ENCODE data around the gene PDZK1IP1. TPM values are rescaled to one million over a fixed set of nuclear protein-coding genes. Genes with fewer than 3 reads are reported as not detected.

Gene PDZK1IP1
- total and polyA plus RNA-seq, 2 of the 4 experiments (the other 2 are of a cell fraction), result not detected

DNA sequence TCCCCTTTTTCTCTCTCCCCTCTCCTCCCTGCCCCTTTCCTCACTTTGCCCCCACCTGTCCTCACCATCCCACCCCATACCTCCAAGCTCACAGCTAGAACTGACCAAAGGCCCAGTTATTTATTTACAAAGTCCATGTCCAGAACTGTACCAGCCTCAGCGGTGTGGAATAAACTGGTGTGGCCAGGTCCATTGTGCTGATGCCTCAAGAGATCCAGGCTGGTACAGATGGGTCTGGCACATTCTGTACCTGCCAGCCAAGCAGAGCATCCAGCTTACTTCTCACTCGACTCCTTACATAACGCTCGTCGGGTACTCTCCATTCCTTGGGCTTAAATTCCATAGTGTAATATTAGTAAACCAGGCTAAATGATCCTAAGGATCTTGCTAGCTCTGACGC, 11.8 kb downstream of the PDZK1IP1 start:
- Histone ChIP-seq H2BK20ac (ENCODE audit: low read depth, low read length) (no peak overlapping the region), H3K9ac (ENCODE audit: low read depth, low read length) (no peak overlapping the region), H4K5ac (ENCODE audit: low read depth, low read length) (no peak overlapping the region), H3K36me3 (ENCODE audit: control insufficient read depth, insufficient read depth, low read length) (no peaks in the 10 kb centered on the region), H3K23ac (ENCODE audit: low read depth, low read length) (no peak overlapping the region), H2AK9ac (replicated peaks; ENCODE audit: low read depth, low read length, poor library complexity) (no peak overlapping the region), H2BK5ac (ENCODE audit: low read depth, low read length, poor library complexity, severe bottlenecking) (no peak overlapping the region), H3K9me1 (ENCODE audit: insufficient read depth, low read length) (no peaks in the 10 kb centered on the region), H3K56ac (ENCODE audit: extremely low read depth, insufficient read depth, low read length) (no peak overlapping the region), H3K4me2 (ENCODE audit: low read depth, low read length) (no peak overlapping the region), H3K4me3 (ENCODE audit: insufficient read depth, low read depth, low read length) (no peak overlapping the region), H4K8ac (ENCODE audit: low read depth in 2 of 2, low read length in 2 of 2) (peak overlapping the region in 1 of 2 experiments; percentile 91; a peak in 1 of 4 replicates), H3K27ac (ENCODE audit: insufficient read depth, low read length) (no peak overlapping the region), H3K79me1 (ENCODE audit: low read depth in 1 of 2, low read length in 2 of 2) (no peaks in the 10 kb centered on the region), H2BK120ac (ENCODE audit: low read depth, low read length) (no peak overlapping the region), H4K91ac (ENCODE audit: insufficient read depth, low read depth, low read length) (no peak overlapping the region), H3K9me3 (ENCODE audit: control insufficient read depth, insufficient read depth, low read length) (no peaks in the 10 kb centered on the region), H2BK15ac (ENCODE audit: low read depth, low read length) (no peak overlapping the region), H3K18ac (ENCODE audit: low read depth, low read length) (no peak overlapping the region), H3K4me1 (ENCODE audit: control insufficient read depth, insufficient read depth, low read length) (no peaks in the 10 kb centered on the region), H2AFZ (replicated peaks; ENCODE audit: low read length, poor library complexity) (no peak overlapping the region), H3K27me3 (ENCODE audit: control insufficient read depth, insufficient read depth, low read length) (no peaks in the 10 kb centered on the region; the same call in 1 of the 2 replicates), H2AK5ac (ENCODE audit: low read depth, low read length) (no peak overlapping the region), H3K4ac (ENCODE audit: low read depth, low read length) (no peak overlapping the region), H4K20me1 (ENCODE audit: insufficient read depth, low read length) (no peaks in the 10 kb centered on the region), H3K14ac (replicated peaks; ENCODE audit: low read depth, low read length) (no peak overlapping the region)
- ChIA-PET CTCF (interaction anchor here (1.2 kb wide), 1 partner anchor 548 kb away, joined by 3 read pairs; no protein-coding TSS in a partner anchor), POLR2A (ENCODE audit: unreplicated experiment) (no interaction called here)
- BruUV-seq (replicated peaks), result no TSS peak
- intact Hi-C loops (cut with micrococcal nuclease), result loop anchor here (5.0 to 10.0 kb wide), 5 partner anchors 154 to 1317 kb away; partner anchors contain the start of gene CMPK1
- no CpG with 5 or more reads among the region's 6 CpGs for WGBS, 2 experiments (ENCODE audit: extremely low coverage in 2 of 2, insufficient read length in 1 of 2)
- TF ChIP-seq, protein P1, sequence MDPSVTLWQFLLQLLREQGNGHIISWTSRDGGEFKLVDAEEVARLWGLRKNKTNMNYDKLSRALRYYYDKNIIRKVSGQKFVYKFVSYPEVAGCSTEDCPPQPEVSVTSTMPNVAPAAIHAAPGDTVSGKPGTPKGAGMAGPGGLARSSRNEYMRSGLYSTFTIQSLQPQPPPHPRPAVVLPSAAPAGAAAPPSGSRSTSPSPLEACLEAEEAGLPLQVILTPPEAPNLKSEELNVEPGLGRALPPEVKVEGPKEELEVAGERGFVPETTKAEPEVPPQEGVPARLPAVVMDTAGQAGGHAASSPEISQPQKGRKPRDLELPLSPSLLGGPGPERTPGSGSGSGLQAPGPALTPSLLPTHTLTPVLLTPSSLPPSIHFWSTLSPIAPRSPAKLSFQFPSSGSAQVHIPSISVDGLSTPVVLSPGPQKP (IDR thresholded peaks at IDR 0.05; ENCODE audit: borderline replicate concordance, low read depth, low read length), result no peak
- TF ChIP-seq CEBPB (IDR thresholded peaks at IDR 0.05; ENCODE audit: low read depth, low read length) (no peak), MAFK (IDR thresholded peaks at IDR 0.05; ENCODE audit: low read depth, low read length) (no peak), POLR2A (IDR thresholded peaks at IDR 0.05; ENCODE audit: low read depth, low read length) (no peak), SMC3 (IDR thresholded peaks at IDR 0.05; ENCODE audit: low read depth, low read length) (no peak), RFX5 (IDR thresholded peaks at IDR 0.05; ENCODE audit: low read depth, low read length) (no peak), MAZ (IDR thresholded peaks at IDR 0.05; ENCODE audit: borderline replicate concordance, low read depth, low read length) (no peak), MXI1 (IDR thresholded peaks at IDR 0.05; ENCODE audit: borderline replicate concordance, low read depth, low read length) (no peak), RAD21 (IDR thresholded peaks at IDR 0.05; ENCODE audit: low read length) (no peak), RCOR1 (IDR thresholded peaks at IDR 0.05; ENCODE audit: insufficient replicate concordance, low read length) (no peak), BHLHE40 (IDR thresholded peaks at IDR 0.05; ENCODE audit: low read depth, low read length) (no peak), NFE2L2 (IDR thresholded peaks at IDR 0.05; ENCODE audit: low read depth, low read length) (no peak), FOS (IDR thresholded peaks at IDR 0.05; ENCODE audit: low read depth, low read length) (no peak), CHD1 (IDR thresholded peaks at IDR 0.05; ENCODE audit: low read depth, low read length) (no peak)
- TF ChIP-seq, protein P2, sequence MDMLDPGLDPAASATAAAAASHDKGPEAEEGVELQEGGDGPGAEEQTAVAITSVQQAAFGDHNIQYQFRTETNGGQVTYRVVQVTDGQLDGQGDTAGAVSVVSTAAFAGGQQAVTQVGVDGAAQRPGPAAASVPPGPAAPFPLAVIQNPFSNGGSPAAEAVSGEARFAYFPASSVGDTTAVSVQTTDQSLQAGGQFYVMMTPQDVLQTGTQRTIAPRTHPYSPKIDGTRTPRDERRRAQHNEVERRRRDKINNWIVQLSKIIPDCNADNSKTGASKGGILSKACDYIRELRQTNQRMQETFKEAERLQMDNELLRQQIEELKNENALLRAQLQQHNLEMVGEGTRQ (IDR thresholded peaks at IDR 0.05; ENCODE audit: low read depth, low read length), result no peak
- TF ChIP-seq, protein P3, sequence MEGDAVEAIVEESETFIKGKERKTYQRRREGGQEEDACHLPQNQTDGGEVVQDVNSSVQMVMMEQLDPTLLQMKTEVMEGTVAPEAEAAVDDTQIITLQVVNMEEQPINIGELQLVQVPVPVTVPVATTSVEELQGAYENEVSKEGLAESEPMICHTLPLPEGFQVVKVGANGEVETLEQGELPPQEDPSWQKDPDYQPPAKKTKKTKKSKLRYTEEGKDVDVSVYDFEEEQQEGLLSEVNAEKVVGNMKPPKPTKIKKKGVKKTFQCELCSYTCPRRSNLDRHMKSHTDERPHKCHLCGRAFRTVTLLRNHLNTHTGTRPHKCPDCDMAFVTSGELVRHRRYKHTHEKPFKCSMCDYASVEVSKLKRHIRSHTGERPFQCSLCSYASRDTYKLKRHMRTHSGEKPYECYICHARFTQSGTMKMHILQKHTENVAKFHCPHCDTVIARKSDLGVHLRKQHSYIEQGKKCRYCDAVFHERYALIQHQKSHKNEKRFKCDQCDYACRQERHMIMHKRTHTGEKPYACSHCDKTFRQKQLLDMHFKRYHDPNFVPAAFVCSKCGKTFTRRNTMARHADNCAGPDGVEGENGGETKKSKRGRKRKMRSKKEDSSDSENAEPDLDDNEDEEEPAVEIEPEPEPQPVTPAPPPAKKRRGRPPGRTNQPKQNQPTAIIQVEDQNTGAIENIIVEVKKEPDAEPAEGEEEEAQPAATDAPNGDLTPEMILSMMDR (conservative IDR thresholded peaks at IDR 0.05; ENCODE audit: low read depth, low read length), result no peak
- dilution Hi-C loops (cut with HindIII; ENCODE audit: low sequenced_read_pairs, unreplicated experiment), result no loop called here
- in situ Hi-C loops (cut with MboI; ENCODE audit: low sequenced_read_pairs), result no loop called here
- no peak for DNase-seq
- no peak for ATAC-seq (ENCODE audit: low read depth)
